ENCODE results near the gene STAC3. TPM values are rescaled to one million over a fixed set of nuclear protein-coding genes. Genes with fewer than 3 reads are reported as not detected.

The STAC3 gene
- total and polyA plus RNA-seq, 9 of the 15 experiments (the other 6 are each of a cell fraction or from before 2014, with no cell fraction given), result 0.45 to 6.4 (median 3.3) TPM

GRCh38 chr12:57241402-57242310 is 9.3 kb downstream of the STAC3 start (continued):
- TF ChIP-seq CREB1 (IDR thresholded peaks at IDR 0.05) (no peak), CREB1 (CRISPR knock-in tag; IDR thresholded peaks at IDR 0.05) (0 out of 2 replicates have a peak, but pooled peaks have one; percentile 13), TBL1XR1 (IDR thresholded peaks at IDR 0.05; ENCODE audit: low read length in 2 of 2) (no peak), MCM2 (IDR thresholded peaks at IDR 0.05; ENCODE audit: low read depth) (no peak), DMBX1 (CRISPR knock-in tag; IDR thresholded peaks at IDR 0.05; ENCODE audit: borderline replicate concordance) (no peak), RBBP5 (IDR thresholded peaks at IDR 0.05; ENCODE audit: borderline replicate concordance, insufficient read depth, low read length, poor library complexity, severe bottlenecking) (no peak), JUNB (CRISPR knock-in tag; conservative IDR thresholded peaks at IDR 0.05) (no peak), ZNF263 (CRISPR knock-in tag; IDR thresholded peaks at IDR 0.05; ENCODE audit: borderline replicate concordance) (no peak)
- TF ChIP-seq, protein P1, sequence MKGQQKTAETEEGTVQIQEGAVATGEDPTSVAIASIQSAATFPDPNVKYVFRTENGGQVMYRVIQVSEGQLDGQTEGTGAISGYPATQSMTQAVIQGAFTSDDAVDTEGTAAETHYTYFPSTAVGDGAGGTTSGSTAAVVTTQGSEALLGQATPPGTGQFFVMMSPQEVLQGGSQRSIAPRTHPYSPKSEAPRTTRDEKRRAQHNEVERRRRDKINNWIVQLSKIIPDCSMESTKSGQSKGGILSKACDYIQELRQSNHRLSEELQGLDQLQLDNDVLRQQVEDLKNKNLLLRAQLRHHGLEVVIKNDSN (CRISPR knock-in tag; IDR thresholded peaks at IDR 0.05), result peak; percentile 61
